ENCODE results near the gene DTX1.

DNA sequence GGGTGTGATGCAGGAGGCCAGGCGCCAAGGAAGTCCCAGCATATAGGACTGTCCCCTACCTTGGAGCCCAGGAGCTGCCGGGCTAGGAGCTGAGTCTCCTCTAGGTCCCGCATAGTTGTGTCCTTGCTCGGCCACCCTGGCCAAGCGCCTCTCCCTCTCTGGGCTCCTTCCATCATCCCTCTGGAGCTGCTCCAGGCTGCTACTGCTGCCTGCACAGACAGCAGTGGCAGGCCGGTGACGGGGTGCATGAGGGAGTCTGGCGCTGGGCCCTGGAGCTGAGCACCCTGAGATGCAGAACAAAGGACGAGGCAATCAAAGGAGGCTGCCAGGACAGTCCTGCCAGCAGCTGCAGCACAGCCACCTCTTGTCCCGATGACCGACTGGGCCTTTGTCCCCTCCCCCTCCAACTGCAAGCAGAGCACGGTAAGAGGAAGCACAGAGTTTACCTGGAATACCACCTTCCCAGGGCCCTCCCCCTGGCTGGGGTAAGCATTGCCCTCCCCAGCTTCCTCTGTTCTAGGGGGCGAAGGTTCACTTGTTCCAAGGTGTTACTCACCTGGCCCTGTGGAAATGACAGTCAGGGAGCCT lies 10.4 kb downstream of the DTX1 start:
- TF ChIP-seq SUZ12 (IDR thresholded peaks at IDR 0.05; ENCODE audit: extremely low read depth, insufficient read depth, insufficient read length) (no peak), ZNF274 (IDR thresholded peaks at IDR 0.05; ENCODE audit: low read depth, low read length) (no peak)

Data from NT2/D1 (cell line).